AG08395 (cell line): Measurements from ENCODE around the gene ARID1B.
A peak's percentile ranks its signal among the peaks of the same experiment; 100 is the strongest.

ENCODE experiments used
- DNase-seq: peaks from one replicate; pipeline ENCODE4 v3.0.0; 2012; ENCODE audit warnings: mixed read lengths, low spot score

Gene ARID1B

GRCh38 chr6:157159348-157159747 is 382.2 kb downstream of the ARID1B start:
- no peak for DNase-seq

DNA sequence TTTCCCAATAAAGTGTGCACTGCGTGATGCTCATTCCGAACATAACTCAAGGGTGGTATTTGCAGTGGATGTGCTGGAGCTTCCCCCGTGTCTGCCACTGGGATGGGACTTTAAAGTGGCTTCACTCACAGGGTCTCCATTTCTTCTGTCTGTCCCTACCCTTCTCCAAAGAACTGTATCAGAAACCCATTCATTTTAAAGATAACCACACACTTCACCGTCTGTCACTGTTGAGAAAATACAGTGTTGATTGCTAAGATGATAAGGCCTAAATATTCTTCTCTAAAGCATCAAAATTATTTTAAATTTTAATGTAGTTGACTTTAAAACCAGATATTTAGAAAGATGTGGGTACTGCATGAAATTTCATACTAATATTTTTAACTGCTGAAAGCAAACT is 384.7 kb downstream of the ARID1B start:
- no peak for DNase-seq

- no peak for DNase-seq
Measured at GRCh38 chr6:157162766-157163433, 385.7 kb downstream of the ARID1B start.

- DNase-seq, result no peak
Measured at GRCh38 chr6:157163434-157164159, 386.4 kb downstream of the ARID1B start.

DNA sequence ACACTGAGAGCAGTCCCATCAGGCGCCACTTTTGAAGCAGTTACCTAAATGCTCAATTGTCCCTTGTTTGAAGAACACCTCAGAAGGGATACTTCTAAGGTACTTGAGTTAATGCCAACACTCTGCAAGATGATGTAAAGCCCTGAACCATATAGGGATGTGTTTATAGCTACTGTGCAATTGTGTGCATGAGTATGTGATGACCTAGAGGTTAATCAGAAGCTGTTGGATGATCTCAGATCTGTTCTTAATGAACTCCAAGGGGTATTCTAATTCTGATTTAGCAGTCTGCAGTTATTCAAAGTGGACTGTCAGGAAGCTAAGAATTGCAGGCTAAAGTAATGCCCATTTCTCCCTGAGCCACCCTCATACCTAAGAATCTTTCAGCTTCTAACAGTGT is 387.8 kb downstream of the ARID1B start:
- no peak for DNase-seq

GRCh38 chr6:157166784-157167183 is 389.6 kb downstream of the ARID1B start:
- DNase-seq, result no peak

GRCh38 chr6:157167837-157168236 is 390.7 kb downstream of the ARID1B start:
- DNase-seq, result no peak

GRCh38 chr6:157168471-157168870 is 391.3 kb downstream of the ARID1B start:
- DNase-seq, result no peak

DNA sequence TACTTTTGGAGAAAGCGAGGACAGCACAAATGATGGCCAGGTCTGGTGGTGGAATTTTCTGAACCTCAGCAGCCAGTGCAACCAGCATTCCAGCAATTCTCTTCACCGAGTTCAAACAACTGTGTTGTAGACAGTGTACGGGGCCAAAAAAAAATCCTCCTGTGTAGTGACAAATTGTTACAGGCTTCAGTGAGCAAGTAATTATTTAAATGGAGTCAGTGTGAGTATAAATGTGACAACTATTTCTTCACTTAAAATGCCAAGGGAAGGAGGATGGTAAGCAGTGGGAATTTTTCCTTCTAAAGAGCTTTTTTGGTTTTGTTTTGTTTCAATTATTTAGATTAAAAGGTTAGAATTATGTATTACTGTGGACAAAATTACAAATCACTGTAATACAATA is 392.0 kb downstream of the ARID1B start:
- DNase-seq, result no peak

DNA sequence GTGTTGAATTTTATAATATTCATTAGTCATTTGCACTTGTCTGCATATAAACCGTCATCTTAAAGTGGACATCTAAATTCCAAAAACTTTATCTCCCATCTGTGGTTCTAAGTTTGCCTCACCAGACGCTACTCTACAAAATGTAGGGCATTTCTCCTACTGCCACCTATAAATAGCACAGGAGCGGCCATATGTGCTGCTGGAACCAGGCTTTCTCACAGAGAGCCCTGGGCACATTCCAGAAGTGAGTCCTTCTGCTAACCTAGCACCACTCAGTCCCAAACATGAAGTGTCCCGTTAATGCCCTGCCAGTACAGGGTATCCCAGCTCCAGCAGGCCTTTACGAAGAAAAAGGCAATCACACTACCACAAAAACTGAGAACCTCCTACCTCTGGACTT is 392.5 kb downstream of the ARID1B start:
- no peak for DNase-seq

DNA sequence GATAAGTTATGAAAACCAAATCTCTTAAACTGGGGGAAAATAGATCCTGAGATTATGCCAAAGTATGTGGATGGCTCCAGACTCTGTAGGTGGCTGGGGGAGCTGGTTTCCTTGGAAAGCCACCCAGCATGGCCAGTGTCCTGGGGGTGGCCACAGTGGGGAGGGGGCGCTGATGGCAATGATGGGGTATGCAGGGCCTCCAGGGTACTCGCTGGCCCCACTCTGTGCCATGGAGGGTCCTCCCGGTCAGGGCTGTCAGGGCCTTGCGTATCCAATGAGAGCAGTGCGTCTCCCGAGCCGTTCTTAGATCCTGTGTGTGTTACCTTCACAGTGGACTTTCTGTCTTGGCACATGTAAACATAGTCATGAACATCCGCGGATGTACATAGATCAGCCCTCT is 393.4 kb downstream of the ARID1B start:
- DNase-seq, result no peak

DNA sequence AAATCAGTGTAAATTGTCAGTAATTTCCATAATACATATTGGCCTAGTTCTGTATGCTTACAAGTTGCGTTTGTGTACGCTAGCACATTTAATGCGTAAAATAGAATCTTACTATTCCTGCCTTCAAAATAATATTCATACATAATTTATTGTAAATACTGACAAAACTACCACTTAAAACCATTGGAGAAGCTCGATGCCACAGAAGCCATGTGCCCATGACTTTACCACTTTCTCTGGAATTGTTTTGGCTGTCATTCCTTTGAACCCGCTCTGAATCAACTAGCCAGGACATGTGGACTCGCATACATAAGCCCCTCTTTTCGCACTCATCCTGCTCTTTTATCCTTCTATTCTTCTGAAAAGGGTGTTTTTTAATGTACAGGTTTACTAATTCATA is 394.6 kb downstream of the ARID1B start:
- DNase-seq, result no peak

GRCh38 chr6:157172231-157172701 is 395.1 kb downstream of the ARID1B start:
- DNase-seq, result no peak

GRCh38 chr6:157172830-157173536 is 395.8 kb downstream of the ARID1B start:
- DNase-seq, result no peak

DNA sequence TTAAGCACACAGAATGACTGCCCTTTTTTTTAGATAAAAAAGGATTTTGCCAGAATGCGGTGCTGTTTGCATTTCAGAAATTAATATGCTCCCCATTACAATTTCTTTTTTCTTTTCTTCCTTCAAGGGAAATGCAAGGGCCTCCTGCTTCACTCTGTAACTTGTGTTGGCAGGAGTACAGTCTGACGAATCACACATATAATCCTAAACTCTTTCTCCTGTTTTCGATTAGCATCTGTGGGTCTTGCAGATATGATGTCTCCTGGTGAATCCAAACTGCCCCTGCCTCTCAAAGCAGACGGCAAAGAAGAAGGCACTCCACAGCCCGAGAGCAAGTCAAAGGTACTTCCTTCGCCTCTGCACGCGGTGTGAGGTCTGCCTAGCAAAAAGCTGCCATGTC is 396.6 kb downstream of the ARID1B start:
- no peak for DNase-seq

- no peak for DNase-seq
Measured at GRCh38 chr6:157174731-157175130, 397.6 kb downstream of the ARID1B start.

- no peak for DNase-seq
Measured at GRCh38 chr6:157177731-157178336, 400.7 kb downstream of the ARID1B start.

DNA sequence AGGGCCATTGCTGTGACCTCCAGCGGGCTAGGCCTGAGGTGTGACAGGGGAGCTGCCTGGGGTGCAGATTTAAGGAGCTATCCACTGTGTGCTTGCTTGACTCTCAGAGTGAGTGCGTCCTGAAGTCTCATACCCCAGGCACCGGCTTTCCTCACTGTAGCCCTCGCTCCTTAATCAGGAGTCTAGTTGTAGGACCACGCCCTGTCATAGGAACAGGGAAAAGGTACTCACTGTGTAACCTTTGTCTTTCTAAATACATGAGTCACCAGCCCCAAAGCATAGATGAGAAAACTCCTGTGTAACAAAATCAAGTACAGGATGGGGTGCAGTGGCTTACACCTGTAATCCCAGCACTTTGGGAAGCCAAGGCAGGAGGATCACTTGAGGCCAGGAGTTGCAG is 404.5 kb downstream of the ARID1B start:
- no peak for DNase-seq

DNA sequence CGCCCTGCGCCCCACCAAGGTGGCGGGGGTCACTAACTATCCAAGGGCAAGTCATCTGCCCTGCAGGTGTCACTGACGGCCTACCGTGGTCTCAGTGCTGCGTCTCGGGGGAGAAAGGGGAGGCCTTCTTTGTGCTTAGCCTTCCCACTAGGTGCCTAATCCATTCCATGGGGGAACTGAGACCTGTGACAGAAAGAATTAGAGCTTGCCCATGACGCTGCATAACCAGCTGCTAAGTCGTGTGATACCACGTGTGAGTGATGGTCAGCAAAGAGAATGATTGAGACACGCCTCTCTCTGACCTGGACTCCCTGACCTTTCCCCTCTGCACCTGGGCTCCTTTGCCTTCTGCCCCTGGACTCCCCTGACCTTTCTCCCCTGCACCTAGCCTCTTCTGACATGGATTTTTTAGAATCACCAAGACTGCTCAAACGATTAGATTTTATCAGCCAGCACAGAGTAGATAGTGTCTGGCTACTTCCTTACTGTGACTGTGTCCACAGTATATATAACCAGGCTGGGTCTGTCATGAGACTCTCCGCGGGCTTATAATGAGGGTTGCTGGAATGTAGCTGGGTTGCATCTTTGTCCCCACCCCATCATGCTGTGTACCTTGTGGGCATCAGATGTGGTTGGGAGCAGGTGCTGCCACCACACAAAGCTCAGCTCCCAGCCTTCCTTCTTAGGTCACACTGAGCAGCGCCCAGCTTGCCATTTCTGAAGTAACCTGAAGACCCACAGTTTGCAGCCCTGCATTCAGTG is 405.5 kb downstream of the ARID1B start:
- no peak for DNase-seq

GRCh38 chr6:157184202-157185015 is 407.2 kb downstream of the ARID1B start:
- DNase-seq, result peak; percentile 87

- DNase-seq, result no peak
Measured at GRCh38 chr6:157185171-157185570, 408.0 kb downstream of the ARID1B start.
